Measurements from ENCODE around the gene KRTAP6-2. TPM values are rescaled to one million over a fixed set of nuclear protein-coding genes. Genes with fewer than 3 reads are reported as not detected.
A peak's percentile ranks its signal among the peaks of the same experiment; 100 is the strongest.

KRTAP6-2 gene
- total and polyA plus RNA-seq, 10 of the 15 experiments (the other 5 are each of a cell fraction or from before 2014, with no cell fraction given): not detected

GRCh38 chr21:30615199-30615598 is 16.5 kb upstream of the KRTAP6-2 start:
- peak; percentile 77 for ATAC-seq
- no TSS peak for BruUV-seq (replicated peaks)
- no peak for TF ChIP-seq ZNF217 (IDR thresholded peaks at IDR 0.05)
- no peak for TF ChIP-seq PAX8 (IDR thresholded peaks at IDR 0.05)
- no peak for TF ChIP-seq RELB (IDR thresholded peaks at IDR 0.05; ENCODE audit: low read depth)
- no peak for TF ChIP-seq IRF5 (IDR thresholded peaks at IDR 0.05; ENCODE audit: borderline replicate concordance)
- TF ChIP-seq CHD2 (IDR thresholded peaks at IDR 0.05; ENCODE audit: borderline replicate concordance, low read depth, low read length): no peak
- no peak for TF ChIP-seq IKZF1 (conservative IDR thresholded peaks at IDR 0.05)
- TF ChIP-seq MEF2A (IDR thresholded peaks at IDR 0.05; ENCODE audit: insufficient read depth, low read depth, low read length): no peak
- TF ChIP-seq SREBF1 (IDR thresholded peaks at IDR 0.05; ENCODE audit: low read length): no peak
- no peak for TF ChIP-seq E4F1 (IDR thresholded peaks at IDR 0.05; ENCODE audit: borderline replicate concordance, partially characterized antibody)
- TF ChIP-seq CREM (IDR thresholded peaks at IDR 0.05; ENCODE audit: low read depth): no peak
- no peak for TF ChIP-seq RAD21 (IDR thresholded peaks at IDR 0.05; ENCODE audit: insufficient read depth, low read depth, low read length)
- TF ChIP-seq ESRRA (IDR thresholded peaks at IDR 0.05; ENCODE audit: low read length): no peak
- TF ChIP-seq PML (IDR thresholded peaks at IDR 0.05; ENCODE audit: low read length): no peak
- TF ChIP-seq TCF3 (IDR thresholded peaks at IDR 0.05; ENCODE audit: borderline replicate concordance, insufficient read depth, low read depth, low read length): no peak
- no peak for TF ChIP-seq NR2C2 (IDR thresholded peaks at IDR 0.05; ENCODE audit: borderline replicate concordance, control insufficient read depth, insufficient read length, low read depth)
- TF ChIP-seq MLLT1 (IDR thresholded peaks at IDR 0.05): no peak
- no peak for TF ChIP-seq YY1 (IDR thresholded peaks at IDR 0.05; ENCODE audit: low read depth, low read length)
- TF ChIP-seq MTA3 (IDR thresholded peaks at IDR 0.05; ENCODE audit: borderline replicate concordance, low read length): no peak

More at GRCh38 chr21:30615199-30615598, 16.5 kb upstream of the KRTAP6-2 start:
- Histone ChIP-seq H3K27me3 (replicated peaks in 1 of 2; ENCODE audit: control insufficient read depth in 2 of 2, insufficient read depth in 2 of 2, low read length in 1 of 2) (no peaks in the 10 kb centered on the region), H4K20me1 (ENCODE audit: control insufficient read depth, insufficient read depth) (no peaks in the 10 kb centered on the region), H2AFZ (ENCODE audit: control insufficient read depth, low read depth, low read length) (no peak overlapping the region), H3K36me3 (ENCODE audit: control insufficient read depth in 2 of 2, insufficient read depth in 2 of 2, low read length in 1 of 2) (no peaks in the 10 kb centered on the region), H3K9me3 (replicated peaks; ENCODE audit: control insufficient read depth, insufficient read depth, low read length) (no peaks in the 10 kb centered on the region), H3K9ac (ENCODE audit: control insufficient read depth, insufficient read depth, low read length) (no peak overlapping the region), H3K4me2 (ENCODE audit: control insufficient read depth, insufficient read depth) (no peak overlapping the region), H3K27ac (ENCODE audit: control insufficient read depth, insufficient read depth) (no peak overlapping the region), H3K4me3 (no peak overlapping the region), H3K79me2 (ENCODE audit: control insufficient read depth, insufficient read depth, low read length) (no peaks in the 10 kb centered on the region), H3K4me1 (ENCODE audit: control insufficient read depth, insufficient read depth, low read length) (no peaks in the 10 kb centered on the region)
- CTCF ChIA-PET: interaction anchor here (1.6 kb wide), 1 partner anchor 116 kb away, joined by 3 read pairs; no protein-coding TSS in a partner anchor
- POLR2A ChIA-PET: interaction anchor here (0.6 kb wide), 1 partner anchor 18 kb away, joined by 3 read pairs; no protein-coding TSS in a partner anchor
- SMC1A ChIA-PET (ENCODE audit: uncharacterized antibody, unreplicated experiment): no interaction called here
- intact Hi-C loops (cut with micrococcal nuclease; ENCODE audit: unreplicated experiment) (no loop called here), in situ Hi-C loops (cut with MboI) (no loop called here)
- no peak for FAIRE-seq
- RAD21 ChIA-PET (ENCODE audit: unreplicated experiment): no interaction called here
- DNase-seq (ENCODE audit: low read depth, low spot score): no peak

Data from GM12878 (cell line).